ENCODE results near the gene KIAA2012. TPM values are rescaled to one million over a fixed set of nuclear protein-coding genes. Genes with fewer than 3 reads are reported as not detected.

KIAA2012 gene
- polyA plus RNA-seq, 4 donors, result 0.06 to 0.07 TPM; not detected in 2

DNA sequence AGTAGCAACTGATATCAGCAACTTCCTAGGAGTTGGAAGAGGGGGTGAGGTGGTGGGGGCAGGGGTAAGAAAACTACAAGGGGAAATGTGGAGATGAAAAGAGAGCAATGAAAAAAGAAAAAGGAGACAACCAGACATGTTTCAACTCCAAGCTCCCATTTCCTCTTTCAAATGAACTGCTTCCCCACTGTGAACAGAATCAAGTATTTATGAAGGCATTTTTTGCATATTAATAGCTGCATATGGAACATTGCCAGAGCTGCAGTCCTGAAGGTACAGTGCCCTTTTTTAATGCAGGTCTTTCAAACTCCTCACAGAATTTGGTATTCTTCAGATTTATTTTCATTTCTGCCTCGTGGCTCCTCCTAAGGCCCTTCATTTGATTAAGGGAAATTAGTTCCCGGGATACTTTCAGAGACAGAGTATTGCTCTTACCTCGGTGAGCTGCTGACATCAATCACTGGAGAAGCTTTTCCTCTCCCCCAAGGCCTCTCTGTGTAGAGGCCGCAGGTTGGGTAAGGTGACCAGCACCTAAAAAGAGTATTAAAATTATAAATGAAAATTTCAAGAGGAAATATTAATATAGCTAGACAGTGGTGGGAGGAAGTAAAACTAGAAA lies 68.4 kb downstream of the KIAA2012 start:
- no peaks in the 10 kb centered on the region for H3K9me3 ChIP-seq (ENCODE audit: control insufficient read depth in 2 of 2, insufficient read depth in 1 of 2, low read depth in 1 of 2, low read length in 1 of 2)
- H3K4me1 ChIP-seq (ENCODE audit: control insufficient read depth in 3 of 3, insufficient read depth in 2 of 3, low read depth in 1 of 3, low read length in 2 of 3), result no peaks in the 10 kb centered on the region
- H3K27ac ChIP-seq (ENCODE audit: low read depth in 1 of 3, low read length in 2 of 3), result no peak overlapping the region
- FAIRE-seq (no peak), DNase-seq (no peak)
- H3K27me3 ChIP-seq (ENCODE audit: control insufficient read depth in 3 of 3, insufficient read depth in 3 of 3, low read length in 3 of 3), result no peaks in the 10 kb centered on the region
- WGBS, 3 donors, result 65 to 74% (median 69%) methylated on average over 4 of the region's 4 CpGs
- H3K36me3 ChIP-seq (ENCODE audit: control insufficient read depth in 3 of 3, insufficient read depth in 2 of 3, low read depth in 1 of 3, low read length in 3 of 3), result no peaks in the 10 kb centered on the region
- H3K4me3 ChIP-seq (ENCODE audit: low read depth in 1 of 3, low read length in 3 of 3), result no peak overlapping the region

DNA sequence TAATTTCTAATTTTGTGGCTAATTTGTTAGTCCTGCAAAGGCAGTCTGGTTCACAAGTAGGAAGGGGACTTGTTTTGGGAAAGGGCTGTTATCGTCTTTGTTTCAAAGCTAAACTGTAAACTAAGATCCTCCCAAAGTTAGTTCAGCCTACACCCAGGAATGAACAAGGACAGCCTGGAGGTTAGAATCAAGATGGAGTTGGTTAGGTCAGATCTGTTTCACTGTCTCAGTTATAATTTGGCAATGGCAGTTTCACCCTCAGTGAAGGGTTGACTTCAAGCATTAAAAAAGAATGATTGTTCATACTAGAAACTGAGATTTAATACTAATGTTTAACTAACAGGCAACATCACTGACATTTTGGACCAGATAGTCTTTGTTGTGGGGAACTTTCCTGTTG lies 69.5 kb downstream of the KIAA2012 start:
- no peak for FAIRE-seq
- 85 to 100% (median 90%) methylated on average over 1 of the region's 1 CpG for WGBS, 3 donors
- Histone ChIP-seq H3K36me3 (ENCODE audit: control insufficient read depth in 3 of 3, insufficient read depth in 2 of 3, low read depth in 1 of 3, low read length in 3 of 3) (no peaks in the 10 kb centered on the region), H3K27me3 (ENCODE audit: control insufficient read depth in 3 of 3, insufficient read depth in 3 of 3, low read length in 3 of 3) (no peaks in the 10 kb centered on the region), H3K9me3 (ENCODE audit: control insufficient read depth in 2 of 2, insufficient read depth in 1 of 2, low read depth in 1 of 2, low read length in 1 of 2) (no peaks in the 10 kb centered on the region), H3K27ac (ENCODE audit: low read depth in 1 of 3, low read length in 2 of 3) (no peak overlapping the region), H3K4me3 (ENCODE audit: low read depth in 1 of 3, low read length in 3 of 3) (no peak overlapping the region), H3K4me1 (ENCODE audit: control insufficient read depth in 3 of 3, insufficient read depth in 2 of 3, low read depth in 1 of 3, low read length in 2 of 3) (no peaks in the 10 kb centered on the region)
- DNase-seq, result no peak

DNA sequence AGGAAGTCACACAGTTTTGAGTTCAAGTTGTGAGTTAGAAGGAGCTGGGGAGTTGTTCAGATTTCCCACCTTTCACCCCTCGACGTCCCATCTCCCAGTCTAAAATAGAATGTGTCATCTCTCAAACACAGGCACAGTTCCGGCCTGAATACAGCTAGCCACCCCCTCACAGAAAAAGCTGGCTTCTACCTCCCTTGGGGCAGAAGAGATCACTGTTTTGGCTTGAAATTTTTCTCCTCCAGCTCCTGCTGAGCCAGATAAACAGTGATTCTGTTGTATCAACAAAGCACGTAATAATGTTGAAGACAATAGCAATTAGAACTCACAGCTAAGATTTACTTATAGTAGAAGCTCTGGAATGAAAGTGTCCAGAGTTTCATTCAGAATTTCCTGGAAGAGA lies 74.7 kb downstream of the KIAA2012 start:
- no peaks in the 10 kb centered on the region for H3K36me3 ChIP-seq (ENCODE audit: control insufficient read depth in 3 of 3, insufficient read depth in 2 of 3, low read depth in 1 of 3, low read length in 3 of 3)
- H3K4me3 ChIP-seq (ENCODE audit: low read depth in 1 of 3, low read length in 3 of 3), result no peak overlapping the region
- WGBS, 3 donors, result 58 to 85% (median 75%) methylated on average over 4 of the region's 4 CpGs
- H3K4me1 ChIP-seq (ENCODE audit: control insufficient read depth in 3 of 3, insufficient read depth in 2 of 3, low read depth in 1 of 3, low read length in 2 of 3), result peaks cover 0 to 5% (median 0%) of the 10 kb centered on the region in 3 donors
- DNase-seq, result no peak
- no peaks in the 10 kb centered on the region for H3K27me3 ChIP-seq (ENCODE audit: control insufficient read depth in 3 of 3, insufficient read depth in 3 of 3, low read length in 3 of 3)
- FAIRE-seq, result no peak
- H3K9me3 ChIP-seq (ENCODE audit: control insufficient read depth in 2 of 2, insufficient read depth in 1 of 2, low read depth in 1 of 2, low read length in 1 of 2), result no peaks in the 10 kb centered on the region
- no peak overlapping the region for H3K27ac ChIP-seq (ENCODE audit: low read depth in 1 of 3, low read length in 2 of 3)

DNA sequence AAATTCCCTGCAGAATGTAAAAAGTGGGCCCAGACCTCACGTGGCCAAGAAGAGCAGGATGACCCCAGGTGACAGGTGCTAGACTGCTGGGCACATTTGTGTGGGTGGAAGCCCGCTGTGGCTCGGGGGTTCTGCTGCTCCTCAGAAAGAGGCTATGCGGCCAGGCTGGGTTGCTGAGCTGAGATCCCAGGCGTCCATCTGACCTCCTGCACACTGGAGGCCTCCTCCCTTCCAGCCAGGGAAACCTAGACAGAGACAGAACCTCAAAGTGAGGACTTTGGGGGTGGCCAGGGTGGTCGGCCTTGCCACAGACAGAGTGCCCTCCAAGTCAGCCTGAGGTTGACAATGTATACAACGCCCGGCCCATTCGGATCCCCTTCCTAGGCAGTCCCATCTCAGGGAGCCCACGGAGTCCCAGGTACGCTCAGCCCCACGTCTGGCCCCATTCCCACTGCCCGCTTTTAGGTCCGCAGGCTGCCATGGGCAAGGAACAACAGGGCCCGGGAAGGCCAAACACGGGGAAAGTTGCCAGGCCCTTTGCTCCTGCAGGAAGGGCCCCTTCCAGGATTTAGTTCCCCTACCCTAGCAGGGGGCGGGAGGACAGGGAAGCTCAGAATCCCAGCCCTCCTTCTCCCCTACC lies 75.6 kb downstream of the KIAA2012 start:
- no peak overlapping the region for H3K27ac ChIP-seq (ENCODE audit: low read depth in 1 of 3, low read length in 2 of 3)
- WGBS, 3 donors, result 79 to 87% (median 85%) methylated on average over 15 to 17 of the region's 17 CpGs
- peaks cover 0 to 3% (median 0%) of the 10 kb centered on the region in 3 donors for H3K27me3 ChIP-seq (ENCODE audit: control insufficient read depth in 3 of 3, insufficient read depth in 3 of 3, low read length in 3 of 3)
- no peaks in the 10 kb centered on the region for H3K9me3 ChIP-seq (ENCODE audit: control insufficient read depth in 2 of 2, insufficient read depth in 1 of 2, low read depth in 1 of 2, low read length in 1 of 2)
- no peak for FAIRE-seq
- peaks cover 0 to 5% (median 0%) of the 10 kb centered on the region in 3 donors for H3K4me1 ChIP-seq (ENCODE audit: control insufficient read depth in 3 of 3, insufficient read depth in 2 of 3, low read depth in 1 of 3, low read length in 2 of 3)
- DNase-seq, result no peak
- no peak overlapping the region for H3K4me3 ChIP-seq (ENCODE audit: low read depth in 1 of 3, low read length in 3 of 3)
- H3K36me3 ChIP-seq (ENCODE audit: control insufficient read depth in 3 of 3, insufficient read depth in 2 of 3, low read depth in 1 of 3, low read length in 3 of 3), result no peaks in the 10 kb centered on the region

DNA sequence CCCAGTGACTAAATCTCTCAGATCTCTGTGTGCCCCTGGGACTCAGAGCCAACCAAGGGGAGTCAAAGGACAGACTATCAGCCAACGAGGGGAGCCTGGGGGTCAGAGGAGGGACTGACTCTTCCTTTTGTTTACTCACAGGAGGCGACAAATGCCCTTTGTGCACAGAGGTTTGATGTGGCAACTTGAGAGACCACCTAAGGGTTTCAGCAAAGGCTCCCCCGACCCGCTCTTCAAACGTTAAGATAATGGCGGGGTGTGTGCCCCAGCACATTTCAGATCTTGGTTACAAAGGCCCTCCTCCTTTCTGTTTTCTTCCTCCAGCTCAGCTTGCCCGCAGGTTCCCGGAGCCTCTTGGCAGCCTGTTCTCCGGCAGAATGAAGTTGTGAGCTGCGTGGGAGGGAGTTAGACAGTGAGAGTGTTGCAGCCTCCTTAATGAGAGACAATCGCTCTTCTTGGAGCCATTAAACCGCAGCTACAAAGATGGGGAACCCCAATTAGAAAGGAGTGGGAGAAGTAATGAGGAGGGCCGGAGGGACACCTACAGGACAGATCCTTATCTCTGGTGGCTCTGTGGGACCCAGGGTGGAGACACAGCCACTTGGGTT lies 76.2 kb downstream of the KIAA2012 start:
- FAIRE-seq (no peak), DNase-seq (no peak)
- 64 to 79% (median 73%) methylated on average over 13 of the region's 13 CpGs for WGBS, 3 donors
- Histone ChIP-seq H3K4me3 (ENCODE audit: low read depth in 1 of 3, low read length in 3 of 3) (no peak overlapping the region), H3K36me3 (ENCODE audit: control insufficient read depth in 3 of 3, insufficient read depth in 2 of 3, low read depth in 1 of 3, low read length in 3 of 3) (no peaks in the 10 kb centered on the region), H3K27ac (ENCODE audit: low read depth in 1 of 3, low read length in 2 of 3) (no peak overlapping the region), H3K9me3 (ENCODE audit: control insufficient read depth in 2 of 2, insufficient read depth in 1 of 2, low read depth in 1 of 2, low read length in 1 of 2) (no peaks in the 10 kb centered on the region), H3K4me1 (ENCODE audit: control insufficient read depth in 3 of 3, insufficient read depth in 2 of 3, low read depth in 1 of 3, low read length in 2 of 3) (peaks cover 0 to 5% (median 0%) of the 10 kb centered on the region in 3 donors), H3K27me3 (ENCODE audit: control insufficient read depth in 3 of 3, insufficient read depth in 3 of 3, low read length in 3 of 3) (peaks cover 0 to 3% (median 0%) of the 10 kb centered on the region in 3 donors)

DNA sequence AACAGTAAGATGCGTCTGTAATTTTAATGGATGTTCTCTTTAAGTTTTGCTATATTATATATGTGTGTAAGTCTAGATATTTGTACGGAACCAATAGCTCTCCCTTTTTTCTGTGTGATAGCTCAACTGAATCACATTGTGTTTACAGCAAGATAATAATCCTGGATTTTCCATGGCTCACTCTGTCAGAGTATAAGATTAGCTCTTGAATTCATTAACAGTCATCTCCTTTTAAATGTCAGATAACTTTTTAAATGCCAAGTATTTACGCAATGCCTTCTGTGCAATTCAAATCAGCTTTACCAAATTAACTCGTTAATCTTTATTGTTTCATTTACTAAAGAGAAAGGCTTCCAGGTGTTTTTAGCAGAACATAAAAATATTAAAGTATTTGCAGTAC lies 76.9 kb downstream of the KIAA2012 start:
- H3K36me3 ChIP-seq (ENCODE audit: control insufficient read depth in 3 of 3, insufficient read depth in 2 of 3, low read depth in 1 of 3, low read length in 3 of 3), result no peaks in the 10 kb centered on the region
- H3K4me1 ChIP-seq (ENCODE audit: control insufficient read depth in 3 of 3, insufficient read depth in 2 of 3, low read depth in 1 of 3, low read length in 2 of 3), result peaks cover 0 to 5% (median 0%) of the 10 kb centered on the region in 3 donors
- FAIRE-seq, result no peak
- WGBS, 3 donors, result 67 to 77% (median 77%) methylated on average over 4 of the region's 4 CpGs
- peaks cover 0 to 3% (median 0%) of the 10 kb centered on the region in 3 donors for H3K27me3 ChIP-seq (ENCODE audit: control insufficient read depth in 3 of 3, insufficient read depth in 3 of 3, low read length in 3 of 3)
- H3K9me3 ChIP-seq (ENCODE audit: control insufficient read depth in 2 of 2, insufficient read depth in 1 of 2, low read depth in 1 of 2, low read length in 1 of 2), result no peaks in the 10 kb centered on the region
- DNase-seq, result no peak
- no peak overlapping the region for H3K27ac ChIP-seq (ENCODE audit: low read depth in 1 of 3, low read length in 2 of 3)
- H3K4me3 ChIP-seq (ENCODE audit: low read depth in 1 of 3, low read length in 3 of 3), result no peak overlapping the region

DNA sequence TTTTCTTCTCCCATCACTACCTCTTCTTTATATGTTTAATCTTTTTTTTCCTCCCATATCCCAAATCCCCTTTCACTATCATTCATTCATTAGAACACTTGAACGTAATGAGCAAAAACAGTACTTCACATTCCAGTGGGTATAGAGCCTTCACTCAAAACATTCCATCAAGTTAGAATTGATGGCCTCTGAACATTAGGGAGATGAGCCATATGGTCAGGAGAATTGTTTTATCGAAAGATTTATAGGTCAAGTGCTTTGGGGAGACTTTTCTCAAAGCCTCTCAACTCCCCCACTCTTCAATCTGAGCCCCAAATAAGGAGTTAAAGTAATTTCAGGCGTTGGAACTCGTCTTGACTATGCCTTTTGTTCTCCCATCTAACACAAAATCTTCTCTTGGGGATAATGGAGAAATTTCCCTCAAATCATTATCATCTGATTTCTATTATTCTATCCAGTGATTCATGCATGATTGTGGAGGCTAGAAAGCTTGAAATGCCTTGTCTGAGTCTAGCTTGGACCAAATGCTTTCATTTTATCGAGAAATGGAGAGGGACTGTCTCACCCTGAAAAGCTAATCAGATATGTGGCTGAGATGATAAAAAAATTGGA lies 79.2 kb downstream of the KIAA2012 start:
- H3K27ac ChIP-seq (ENCODE audit: low read depth in 1 of 3, low read length in 2 of 3), result no peak overlapping the region
- H3K4me3 ChIP-seq (ENCODE audit: low read depth in 1 of 3, low read length in 3 of 3), result no peak overlapping the region
- H3K36me3 ChIP-seq (ENCODE audit: control insufficient read depth in 3 of 3, insufficient read depth in 2 of 3, low read depth in 1 of 3, low read length in 3 of 3), result no peaks in the 10 kb centered on the region
- DNase-seq, result no peak
- H3K4me1 ChIP-seq (ENCODE audit: control insufficient read depth in 3 of 3, insufficient read depth in 2 of 3, low read depth in 1 of 3, low read length in 2 of 3), result peaks cover 0 to 5% (median 0%) of the 10 kb centered on the region in 3 donors
- H3K9me3 ChIP-seq (ENCODE audit: control insufficient read depth in 2 of 2, insufficient read depth in 1 of 2, low read depth in 1 of 2, low read length in 1 of 2), result no peaks in the 10 kb centered on the region
- peaks cover 0 to 4% (median 0%) of the 10 kb centered on the region in 3 donors for H3K27me3 ChIP-seq (ENCODE audit: control insufficient read depth in 3 of 3, insufficient read depth in 3 of 3, low read length in 3 of 3)
- WGBS, 3 donors, result 39 to 62% (median 53%) methylated on average over 5 of the region's 5 CpGs
- FAIRE-seq, result no peak

DNA sequence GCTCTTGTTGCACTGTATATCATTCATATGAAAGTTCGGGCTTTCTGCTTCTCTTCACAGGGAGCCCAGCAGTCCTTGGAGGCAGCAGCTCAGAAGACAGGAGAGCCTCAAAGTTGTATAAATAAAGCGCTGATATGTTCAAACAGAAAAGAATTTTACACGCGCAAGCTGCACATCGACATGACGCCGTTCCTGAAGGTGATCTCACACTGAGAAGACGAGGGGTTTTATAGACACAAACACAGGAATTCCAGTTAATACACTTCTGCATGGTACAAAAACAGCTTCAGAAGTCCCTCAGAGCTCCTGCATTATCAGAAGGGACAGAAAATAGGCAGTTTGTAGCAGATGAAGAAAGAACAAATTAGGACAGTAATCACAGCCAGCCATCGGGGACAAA lies 81.6 kb downstream of the KIAA2012 start:
- FAIRE-seq (no peak), DNase-seq (no peak)
- WGBS, 3 donors, result 71 to 86% (median 78%) methylated on average over 9 of the region's 9 CpGs
- H3K36me3 ChIP-seq (ENCODE audit: control insufficient read depth in 3 of 3, insufficient read depth in 2 of 3, low read depth in 1 of 3, low read length in 3 of 3), result no peaks in the 10 kb centered on the region
- peaks cover 0 to 4% (median 0%) of the 10 kb centered on the region in 3 donors for H3K27me3 ChIP-seq (ENCODE audit: control insufficient read depth in 3 of 3, insufficient read depth in 3 of 3, low read length in 3 of 3)
- H3K4me3 ChIP-seq (ENCODE audit: low read depth in 1 of 3, low read length in 3 of 3), result no peak overlapping the region
- H3K27ac ChIP-seq (ENCODE audit: low read depth in 1 of 3, low read length in 2 of 3), result no peak overlapping the region
- H3K4me1 ChIP-seq (ENCODE audit: control insufficient read depth in 3 of 3, insufficient read depth in 2 of 3, low read depth in 1 of 3, low read length in 2 of 3), result peaks cover 0 to under 1% (median 0%) of the 10 kb centered on the region in 3 donors
- H3K9me3 ChIP-seq (ENCODE audit: control insufficient read depth in 2 of 2, insufficient read depth in 1 of 2, low read depth in 1 of 2, low read length in 1 of 2), result no peaks in the 10 kb centered on the region
